ENCODE measurements around the gene SGSM1. TPM values are rescaled to one million over a fixed set of nuclear protein-coding genes. Genes with fewer than 3 reads are reported as not detected.

SGSM1 gene
- total RNA-seq (ENCODE audit: low replicate concordance): under 0.01 TPM in 1 of 2 replicates, not detected in the other

GRCh38 chr22:24805790-24806662, at the start of gene SGSM1:
Gene SGSM1, plus strand, starts transcription at chr22:24806211. Its CDS starts 115 bp downstream, at chr22:24806326.

GRCh38 chr22:24951942-24952836, 146.2 kb downstream of the SGSM1 start, which contains the start of gene KIAA1671:
Gene KIAA1671, plus strand, starts transcription at chr22:24952716. Its CDS starts 75,284 bp downstream, at chr22:25028000.

Other genes with a start within 250 kb of the SGSM1 start
- gene LRRC75B, start 213.1 kb upstream of the SGSM1 start, total RNA-seq (ENCODE audit: low replicate concordance): 1.9 and 2.6 TPM in 2 replicates
- gene GGT1, start 203.0 kb upstream of the SGSM1 start, total RNA-seq (ENCODE audit: low replicate concordance): 0.83 and 2.3 TPM in 2 replicates
- not detected in 2 replicates for gene PIWIL3, start 31.5 kb upstream of the SGSM1 start, total RNA-seq (ENCODE audit: low replicate concordance)
- gene LHFPL7, start 140.5 kb downstream of the SGSM1 start, total RNA-seq (ENCODE audit: low replicate concordance): not detected in 2 replicates
- gene KIAA1671, start 146.5 kb downstream of the SGSM1 start, total RNA-seq (ENCODE audit: low replicate concordance): 1.5 and 17.3 TPM in 2 replicates

All from smooth muscle cell of the coronary artery (primary cell).